ENCODE data around the gene SYT3.
"Not testable (repeated sequence)": the region's sequence is repeated elsewhere in the genome, so short reads cannot be mapped to it uniquely, and the experiment has no call there.

Gene SYT3

DNA sequence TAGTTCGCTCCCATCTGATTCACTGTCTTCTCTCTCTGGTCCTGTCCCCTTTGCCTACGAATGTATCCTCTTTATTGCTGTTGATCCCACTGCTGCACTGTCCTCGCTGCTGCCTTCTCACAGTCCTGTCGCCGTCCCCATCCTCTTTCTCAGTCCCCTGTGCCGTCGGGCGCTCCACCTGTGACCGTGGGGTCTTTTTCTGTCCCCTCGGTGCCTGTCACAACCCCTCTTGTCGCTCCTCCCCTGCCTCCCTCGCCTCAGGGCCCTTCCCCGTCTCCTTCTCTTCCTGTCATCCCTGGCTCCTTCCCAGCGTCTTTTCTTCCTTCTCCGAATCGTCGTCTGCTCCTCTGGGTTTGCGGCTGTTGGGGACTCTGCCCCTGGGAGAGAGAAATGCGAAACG, 32.3 kb downstream of the SYT3 start:
- no peaks in the 10 kb centered on the region for H3K4me1 ChIP-seq (ENCODE audit: control insufficient read depth, low read depth, low read length)
- no peak overlapping the region for H3K4me2 ChIP-seq (ENCODE audit: low read length)
- no peak overlapping the region for H3K9ac ChIP-seq (ENCODE audit: low read length)
- H3K18ac ChIP-seq (ENCODE audit: low read length) = no peak overlapping the region
- H2BK5ac ChIP-seq (ENCODE audit: low read length) = no peak overlapping the region
- no peaks in the 10 kb centered on the region for H3K36me3 ChIP-seq (ENCODE audit: control insufficient read depth, insufficient read depth, low read length)
- no peak overlapping the region for H3K56ac ChIP-seq (ENCODE audit: low read length)
- no peak overlapping the region for H4K8ac ChIP-seq (ENCODE audit: low read depth, low read length)
- no peak overlapping the region for H4K5ac ChIP-seq (ENCODE audit: low read length)
- whole genome bisulfite sequencing (ENCODE audit: extremely low coverage, insufficient coverage, low lambda C conversion rate) = no CpG with 5 or more reads among the region's 20 CpGs
- H3K79me2 ChIP-seq (ENCODE audit: control insufficient read depth, insufficient read depth, low read length) = no peaks in the 10 kb centered on the region
- no peak overlapping the region for H2AK5ac ChIP-seq (ENCODE audit: low read length)
- DNase-seq = no peak
- no peak overlapping the region for H3K4me3 ChIP-seq (ENCODE audit: low read length)
- no peak overlapping the region for H2BK15ac ChIP-seq (replicated peaks; ENCODE audit: low read depth)
- no peak overlapping the region for H2BK120ac ChIP-seq (ENCODE audit: low read depth, low read length)
- H3K79me1 ChIP-seq (ENCODE audit: low read length) = no peaks in the 10 kb centered on the region
- no peak overlapping the region for H3K27ac ChIP-seq (ENCODE audit: low read depth, low read length)
- H3K27me3 ChIP-seq (ENCODE audit: insufficient read depth, low read length, poor library complexity) = no peaks in the 10 kb centered on the region
- H3K4ac ChIP-seq (ENCODE audit: low read depth, low read length) = no peak overlapping the region
- no peak overlapping the region for H3K23ac ChIP-seq (ENCODE audit: low read length)

DNA sequence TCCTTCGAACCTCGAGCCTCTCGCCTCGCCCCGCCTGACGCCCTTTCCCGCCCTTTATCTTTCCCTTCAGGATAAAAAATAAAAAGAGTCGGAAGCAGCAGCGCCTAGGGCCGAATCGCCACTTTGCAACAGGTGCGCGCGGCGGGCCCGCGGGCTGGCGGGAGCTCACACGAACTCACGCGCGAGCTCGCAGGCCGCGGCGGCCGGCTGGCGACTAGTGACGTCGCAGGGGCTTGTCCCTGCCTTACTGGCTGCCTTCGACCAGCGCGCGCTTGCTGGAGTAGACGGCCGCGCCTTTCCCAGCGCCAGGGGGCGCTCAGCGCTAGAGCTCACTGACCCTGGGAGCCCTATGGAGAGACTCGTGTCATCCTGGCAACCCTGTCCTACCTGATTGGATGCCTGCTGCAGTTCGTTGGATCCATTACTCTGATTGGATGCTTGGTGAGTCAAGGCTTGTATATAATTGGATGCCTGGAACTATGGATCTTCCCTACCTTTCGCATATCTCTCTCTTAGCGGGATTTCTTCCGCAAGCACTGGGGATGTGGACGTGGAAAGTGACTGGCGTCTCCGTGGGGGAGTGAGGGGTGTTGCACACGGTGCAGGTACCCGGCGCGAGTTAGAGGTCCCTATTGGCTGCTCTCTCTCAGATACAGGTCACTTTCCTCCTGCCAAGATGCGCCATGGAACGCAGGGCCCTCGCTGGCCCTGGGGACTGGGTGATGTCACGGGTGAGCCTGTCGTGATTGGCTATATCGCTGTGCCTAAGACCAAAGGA, 33.4 kb downstream of the SYT3 start:
- not testable (repeated sequence) for H3K4ac ChIP-seq (ENCODE audit: low read depth, low read length); H2BK5ac ChIP-seq (ENCODE audit: low read length); H3K9ac ChIP-seq (ENCODE audit: low read length); H3K27ac ChIP-seq (ENCODE audit: low read depth, low read length); H2AK5ac ChIP-seq (ENCODE audit: low read length); H3K23ac ChIP-seq (ENCODE audit: low read length); H3K18ac ChIP-seq (ENCODE audit: low read length); H3K4me2 ChIP-seq (ENCODE audit: low read length); H3K56ac ChIP-seq (ENCODE audit: low read length); H3K79me1 ChIP-seq (ENCODE audit: low read length); H4K8ac ChIP-seq (ENCODE audit: low read depth, low read length); H2BK15ac ChIP-seq (replicated peaks; ENCODE audit: low read depth); H3K36me3 ChIP-seq (ENCODE audit: control insufficient read depth, insufficient read depth, low read length); H2BK120ac ChIP-seq (ENCODE audit: low read depth, low read length); H3K27me3 ChIP-seq (ENCODE audit: insufficient read depth, low read length, poor library complexity); H3K4me3 ChIP-seq (ENCODE audit: low read length); H3K4me1 ChIP-seq (ENCODE audit: control insufficient read depth, low read depth, low read length); H4K5ac ChIP-seq (ENCODE audit: low read length); H3K79me2 ChIP-seq (ENCODE audit: control insufficient read depth, insufficient read depth, low read length)
- peak; percentile 73 for DNase-seq
- WGBS (ENCODE audit: extremely low coverage, insufficient coverage, low lambda C conversion rate) = no CpG with 5 or more reads among the region's 58 CpGs

DNA sequence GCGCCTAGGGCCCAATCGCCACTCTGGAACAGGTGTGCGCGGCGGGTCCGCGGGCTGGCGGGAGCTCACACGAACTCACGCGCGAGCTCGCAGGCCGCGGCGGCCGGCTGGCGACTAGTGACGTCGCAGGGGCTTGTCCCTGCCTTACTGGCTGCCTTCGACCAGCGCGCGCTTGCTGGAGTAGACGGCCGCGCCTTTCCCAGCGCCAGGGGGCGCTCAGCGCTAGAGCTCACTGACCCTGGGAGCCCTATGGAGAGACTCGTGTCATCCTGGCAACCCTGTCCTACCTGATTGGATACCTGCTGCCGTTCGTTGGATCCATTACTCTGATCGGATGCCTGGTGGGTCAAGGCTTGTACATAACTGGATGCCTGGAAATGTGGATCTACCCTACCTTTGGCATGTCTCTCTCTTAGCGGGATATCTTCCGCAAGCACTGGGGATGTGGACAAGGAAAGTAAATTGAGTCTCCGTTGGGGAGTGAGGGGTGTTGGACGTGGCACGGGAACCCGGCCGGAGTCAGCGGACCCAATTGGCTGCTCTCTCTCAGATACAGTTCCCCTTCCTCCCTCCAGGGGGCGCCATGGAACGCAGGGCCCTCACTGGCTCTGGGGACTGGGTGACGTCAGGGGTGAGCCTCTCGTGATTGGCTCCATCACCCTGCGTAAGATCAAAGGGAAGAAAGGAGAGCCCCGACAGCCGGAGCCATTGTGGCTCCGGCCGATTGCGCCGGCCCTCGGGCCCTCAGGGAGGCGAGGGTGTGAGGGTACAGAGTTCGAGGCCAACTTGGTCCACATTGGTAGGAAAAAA, 35.2 kb downstream of the SYT3 start:
- H3K27ac ChIP-seq (ENCODE audit: low read depth, low read length); H3K36me3 ChIP-seq (ENCODE audit: control insufficient read depth, insufficient read depth, low read length); H3K4me1 ChIP-seq (ENCODE audit: control insufficient read depth, low read depth, low read length); H3K79me2 ChIP-seq (ENCODE audit: control insufficient read depth, insufficient read depth, low read length); H3K4me2 ChIP-seq (ENCODE audit: low read length); H3K18ac ChIP-seq (ENCODE audit: low read length); H3K9ac ChIP-seq (ENCODE audit: low read length); H2BK15ac ChIP-seq (replicated peaks; ENCODE audit: low read depth); H3K4me3 ChIP-seq (ENCODE audit: low read length); H2BK120ac ChIP-seq (ENCODE audit: low read depth, low read length); H3K56ac ChIP-seq (ENCODE audit: low read length); H4K8ac ChIP-seq (ENCODE audit: low read depth, low read length); DNase-seq; H2AK5ac ChIP-seq (ENCODE audit: low read length); H3K27me3 ChIP-seq (ENCODE audit: insufficient read depth, low read length, poor library complexity); H4K5ac ChIP-seq (ENCODE audit: low read length); H3K79me1 ChIP-seq (ENCODE audit: low read length); H3K23ac ChIP-seq (ENCODE audit: low read length); H2BK5ac ChIP-seq (ENCODE audit: low read length); H3K4ac ChIP-seq (ENCODE audit: low read depth, low read length): not testable (repeated sequence)
- WGBS (ENCODE audit: extremely low coverage, insufficient coverage, low lambda C conversion rate) = no CpG with 5 or more reads among the region's 56 CpGs

DNA sequence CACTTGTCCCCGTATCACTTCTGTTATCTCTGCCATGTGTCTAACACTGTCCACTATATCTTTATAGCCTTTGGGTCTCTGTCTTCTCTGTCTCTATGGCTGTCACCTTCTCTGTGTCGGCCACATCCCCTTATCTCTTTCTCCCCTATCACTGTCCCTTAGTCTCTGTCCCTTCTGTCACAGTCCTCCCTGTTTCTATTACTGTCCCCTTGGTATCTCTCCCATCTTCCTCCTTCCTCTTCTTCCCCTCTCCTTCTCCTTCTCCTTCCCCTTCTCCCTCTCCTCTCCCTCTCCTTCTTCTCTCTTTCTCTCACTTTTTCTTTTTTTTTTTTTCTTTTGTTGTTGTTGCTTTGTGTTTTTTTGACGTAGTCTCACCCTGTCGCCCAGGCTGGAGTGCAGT, 36.7 kb downstream of the SYT3 start:
- no peak overlapping the region for H3K18ac ChIP-seq (ENCODE audit: low read length)
- H3K4me3 ChIP-seq (ENCODE audit: low read length) = no peak overlapping the region
- no peak overlapping the region for H2BK120ac ChIP-seq (ENCODE audit: low read depth, low read length)
- no peak overlapping the region for H2BK5ac ChIP-seq (ENCODE audit: low read length)
- H3K79me1 ChIP-seq (ENCODE audit: low read length) = no peaks in the 10 kb centered on the region
- no peak overlapping the region for H4K8ac ChIP-seq (ENCODE audit: low read depth, low read length)
- H3K4ac ChIP-seq (ENCODE audit: low read depth, low read length) = no peak overlapping the region
- no peak overlapping the region for H4K5ac ChIP-seq (ENCODE audit: low read length)
- H3K27me3 ChIP-seq (ENCODE audit: insufficient read depth, low read length, poor library complexity) = no peaks in the 10 kb centered on the region
- H3K79me2 ChIP-seq (ENCODE audit: control insufficient read depth, insufficient read depth, low read length) = no peaks in the 10 kb centered on the region
- no peak overlapping the region for H3K4me2 ChIP-seq (ENCODE audit: low read length)
- no peak overlapping the region for H3K56ac ChIP-seq (ENCODE audit: low read length)
- no peak overlapping the region for H3K23ac ChIP-seq (ENCODE audit: low read length)
- no CpG with 5 or more reads among the region's 4 CpGs for WGBS (ENCODE audit: extremely low coverage, insufficient coverage, low lambda C conversion rate)
- no peak overlapping the region for H3K27ac ChIP-seq (ENCODE audit: low read depth, low read length)
- DNase-seq = no peak
- no peak overlapping the region for H2AK5ac ChIP-seq (ENCODE audit: low read length)
- H3K36me3 ChIP-seq (ENCODE audit: control insufficient read depth, insufficient read depth, low read length) = no peaks in the 10 kb centered on the region
- H3K4me1 ChIP-seq (ENCODE audit: control insufficient read depth, low read depth, low read length) = no peaks in the 10 kb centered on the region
- H2BK15ac ChIP-seq (replicated peaks; ENCODE audit: low read depth) = no peak overlapping the region
- no peak overlapping the region for H3K9ac ChIP-seq (ENCODE audit: low read length)

DNA sequence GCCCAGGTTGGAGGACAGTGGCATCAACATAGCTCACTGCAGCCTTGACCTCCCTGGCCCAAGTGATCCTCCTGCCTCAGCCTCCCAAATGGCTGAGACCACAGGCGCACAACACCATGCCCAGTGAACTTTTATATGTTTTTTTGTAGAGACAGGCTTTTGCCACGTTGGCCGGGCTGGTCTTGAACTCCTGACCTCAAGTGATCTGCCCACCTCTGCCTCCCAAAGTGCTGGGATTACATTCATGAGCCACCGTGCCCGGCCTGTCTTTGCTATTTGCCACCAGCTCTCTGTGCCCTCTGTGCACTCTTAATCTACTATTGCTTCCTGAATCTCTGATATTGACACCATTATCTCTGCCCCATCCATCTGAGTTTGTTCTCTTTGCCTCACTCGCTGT, 37.2 kb downstream of the SYT3 start:
- no peak overlapping the region for H2BK120ac ChIP-seq (ENCODE audit: low read depth, low read length)
- H4K8ac ChIP-seq (ENCODE audit: low read depth, low read length) = no peak overlapping the region
- H2AK5ac ChIP-seq (ENCODE audit: low read length) = no peak overlapping the region
- H2BK15ac ChIP-seq (replicated peaks; ENCODE audit: low read depth) = no peak overlapping the region
- no peak overlapping the region for H3K9ac ChIP-seq (ENCODE audit: low read length)
- no peak for DNase-seq
- no peaks in the 10 kb centered on the region for H3K27me3 ChIP-seq (ENCODE audit: insufficient read depth, low read length, poor library complexity)
- H3K23ac ChIP-seq (ENCODE audit: low read length) = no peak overlapping the region
- no peak overlapping the region for H3K56ac ChIP-seq (ENCODE audit: low read length)
- H3K18ac ChIP-seq (ENCODE audit: low read length) = no peak overlapping the region
- no peaks in the 10 kb centered on the region for H3K79me1 ChIP-seq (ENCODE audit: low read length)
- no peak overlapping the region for H3K27ac ChIP-seq (ENCODE audit: low read depth, low read length)
- no peaks in the 10 kb centered on the region for H3K4me1 ChIP-seq (ENCODE audit: control insufficient read depth, low read depth, low read length)
- H3K79me2 ChIP-seq (ENCODE audit: control insufficient read depth, insufficient read depth, low read length) = no peaks in the 10 kb centered on the region
- no peaks in the 10 kb centered on the region for H3K36me3 ChIP-seq (ENCODE audit: control insufficient read depth, insufficient read depth, low read length)
- H4K5ac ChIP-seq (ENCODE audit: low read length) = no peak overlapping the region
- H3K4me2 ChIP-seq (ENCODE audit: low read length) = no peak overlapping the region
- H2BK5ac ChIP-seq (ENCODE audit: low read length) = no peak overlapping the region
- H3K4ac ChIP-seq (ENCODE audit: low read depth, low read length) = no peak overlapping the region
- WGBS (ENCODE audit: extremely low coverage, insufficient coverage, low lambda C conversion rate) = no CpG with 5 or more reads among the region's 6 CpGs
- H3K4me3 ChIP-seq (ENCODE audit: low read length) = no peak overlapping the region

All from mesendoderm (in vitro differentiated cells).